ENCODE data around the gene HSD17B8.

HSD17B8 gene

GRCh38 chr6:33192671-33193602 lies 11.5 kb upstream of the HSD17B8 start:
- TF ChIP-seq CTCF (IDR thresholded peaks at IDR 0.05; ENCODE audit: insufficient read depth, low read depth, low read length, missing control alignments) = no peak
- H3K4me3 ChIP-seq (ENCODE audit: low read length) = peak overlapping the region; percentile 37
- peak; percentile 13 for DNase-seq (ENCODE audit: low read depth)

- DNase-seq (ENCODE audit: low read depth) = no peak
- no peak for TF ChIP-seq CTCF (IDR thresholded peaks at IDR 0.05; ENCODE audit: insufficient read depth, low read depth, low read length, missing control alignments)
- no peak overlapping the region for H3K4me3 ChIP-seq (ENCODE audit: low read length)
Observed at GRCh38 chr6:33193619-33194018, 10.8 kb upstream of the HSD17B8 start.

- no peak for DNase-seq (ENCODE audit: low read depth)
- H3K4me3 ChIP-seq (ENCODE audit: low read length) = no peak overlapping the region
- TF ChIP-seq CTCF (IDR thresholded peaks at IDR 0.05; ENCODE audit: insufficient read depth, low read depth, low read length, missing control alignments) = no peak
Observed at GRCh38 chr6:33194431-33194979, 9.9 kb upstream of the HSD17B8 start.

GRCh38 chr6:33195304-33196165 lies 8.9 kb upstream of the HSD17B8 start:
- no peak for TF ChIP-seq CTCF (IDR thresholded peaks at IDR 0.05; ENCODE audit: insufficient read depth, low read depth, low read length, missing control alignments)
- H3K4me3 ChIP-seq (ENCODE audit: low read length) = no peak overlapping the region
- no peak for DNase-seq (ENCODE audit: low read depth)

GRCh38 chr6:33197431-33198048 lies 6.9 kb upstream of the HSD17B8 start:
- no peak overlapping the region for H3K4me3 ChIP-seq (ENCODE audit: low read length)
- peak; percentile 73 for DNase-seq (ENCODE audit: low read depth)
- peak; percentile 77 for TF ChIP-seq CTCF (IDR thresholded peaks at IDR 0.05; ENCODE audit: insufficient read depth, low read depth, low read length, missing control alignments)

- TF ChIP-seq CTCF (IDR thresholded peaks at IDR 0.05; ENCODE audit: insufficient read depth, low read depth, low read length, missing control alignments) = no peak
- no peak overlapping the region for H3K4me3 ChIP-seq (ENCODE audit: low read length)
- no peak for DNase-seq (ENCODE audit: low read depth)
Observed at GRCh38 chr6:33198159-33198852, 6.1 kb upstream of the HSD17B8 start.

Data from epithelial cell of esophagus (primary cell).